NB4 (cell line): ENCODE measurements around the gene SH3GL3.

ENCODE experiments used
- DNase-seq: peaks from one replicate; pipeline ENCODE4 v3.0.0; 2010; ENCODE audit warnings: low read depth
- H3K4me3 ChIP-seq: one replicate; pipeline ENCODE4 v1.5.1; 2011; ENCODE audit warnings: mild to moderate bottlenecking, low read depth, low read length, moderate library complexity
- CTCF ChIP-seq: IDR thresholded peaks from one replicate; pipeline ENCODE4 v1.5.1; 2012; ENCODE audit warnings: low read depth, low read length
- MAX ChIP-seq: IDR thresholded peaks from 2 replicates; pipeline ENCODE4 v1.6.1; 2011; ENCODE audit warnings: low read depth, low read length
- MYC ChIP-seq: IDR thresholded peaks from 2 replicates; pipeline ENCODE4 v1.6.1; 2011; ENCODE audit warnings: low read depth, low read length
- POLR2A ChIP-seq: IDR thresholded peaks from 2 replicates; pipeline ENCODE4 v1.6.1; 2011; ENCODE audit warnings: mild to moderate bottlenecking; ENCODE audit not compliant: insufficient read length; ENCODE audit errors: extremely low read depth

Gene SH3GL3

DNA sequence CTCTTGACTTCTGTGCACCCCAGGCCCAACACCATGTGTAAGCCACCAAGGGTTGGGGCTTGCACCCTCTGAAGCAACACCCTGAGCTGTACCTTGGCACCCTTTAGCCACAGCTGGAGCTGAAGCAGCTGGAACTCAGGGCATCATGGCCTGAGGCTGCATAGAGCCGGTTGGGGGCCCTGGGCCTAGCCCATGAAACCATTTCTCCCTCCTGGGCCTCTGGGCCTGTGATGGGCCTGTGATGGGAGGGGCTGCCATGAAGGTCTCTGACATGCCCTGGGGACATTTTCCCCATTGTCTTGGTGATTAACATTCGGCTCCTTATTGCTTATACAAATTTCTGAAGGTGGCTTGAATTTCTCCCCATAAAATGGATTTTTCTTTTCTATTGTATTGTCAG is 184.4 kb downstream of the SH3GL3 start:
- no peak overlapping the region for H3K4me3 ChIP-seq
- DNase-seq = no peak
- TF ChIP-seq CTCF = no peak
- no peak for TF ChIP-seq MYC
- no peak for TF ChIP-seq MAX

GRCh38 chr15:83643201-83643600 is 196.1 kb downstream of the SH3GL3 start:
- no peak for DNase-seq
- H3K4me3 ChIP-seq = no peak overlapping the region
- TF ChIP-seq MAX = no peak
- TF ChIP-seq MYC = no peak
- no peak for TF ChIP-seq CTCF
- no peak for TF ChIP-seq POLR2A

DNA sequence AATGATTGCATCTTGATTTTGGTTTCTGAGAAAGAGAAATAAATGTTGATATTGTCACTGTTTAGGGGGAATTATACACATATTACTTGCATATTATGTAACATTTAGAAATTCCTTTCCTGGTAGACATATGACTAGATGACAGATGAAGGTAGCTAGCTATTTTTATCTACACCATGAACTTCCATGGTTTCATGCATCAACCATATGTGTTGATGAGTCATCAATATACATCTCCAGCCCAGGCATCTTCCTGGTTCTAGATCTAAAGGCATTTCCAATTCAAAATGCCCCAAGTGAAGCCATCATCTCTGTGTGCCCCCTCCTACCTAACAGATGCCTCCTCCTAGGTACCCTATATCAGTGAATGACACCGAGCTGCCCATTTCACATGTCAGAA is 197.3 kb downstream of the SH3GL3 start:
- no peak for DNase-seq
- H3K4me3 ChIP-seq = no peak overlapping the region
- no peak for TF ChIP-seq CTCF
- TF ChIP-seq POLR2A = no peak
- no peak for TF ChIP-seq MAX
- TF ChIP-seq MYC = no peak

DNA sequence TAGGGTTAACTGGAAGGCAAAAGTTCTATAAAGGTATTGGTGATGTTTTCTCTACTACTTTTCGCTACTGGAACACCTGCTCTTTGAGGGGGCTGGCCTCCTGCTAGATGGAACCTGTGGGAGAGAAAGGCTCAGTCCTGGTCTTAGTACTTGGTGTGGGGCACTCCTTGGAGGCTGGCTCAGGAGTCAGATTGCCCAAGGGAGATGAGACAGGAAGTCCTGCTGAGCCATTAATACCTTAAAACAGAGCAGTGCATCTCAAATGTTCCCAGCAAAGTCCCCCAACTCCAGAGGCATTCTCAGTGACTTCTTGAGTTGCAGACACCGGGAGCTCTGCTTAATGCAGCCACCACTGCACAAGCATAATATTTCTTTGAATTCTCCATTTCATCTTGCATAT is 203.7 kb downstream of the SH3GL3 start:
- no peak overlapping the region for H3K4me3 ChIP-seq
- DNase-seq = no peak

GRCh38 chr15:83651541-83651940 is 204.4 kb downstream of the SH3GL3 start:
- H3K4me3 ChIP-seq = no peak overlapping the region
- DNase-seq = no peak
- TF ChIP-seq CTCF (no peak), POLR2A (no peak), MYC (no peak), MAX (no peak)

More for the DNA sequence above, 203.7 kb downstream of the SH3GL3 start:
- TF ChIP-seq CTCF (no peak), MAX (no peak), MYC (no peak), POLR2A (no peak)

DNA sequence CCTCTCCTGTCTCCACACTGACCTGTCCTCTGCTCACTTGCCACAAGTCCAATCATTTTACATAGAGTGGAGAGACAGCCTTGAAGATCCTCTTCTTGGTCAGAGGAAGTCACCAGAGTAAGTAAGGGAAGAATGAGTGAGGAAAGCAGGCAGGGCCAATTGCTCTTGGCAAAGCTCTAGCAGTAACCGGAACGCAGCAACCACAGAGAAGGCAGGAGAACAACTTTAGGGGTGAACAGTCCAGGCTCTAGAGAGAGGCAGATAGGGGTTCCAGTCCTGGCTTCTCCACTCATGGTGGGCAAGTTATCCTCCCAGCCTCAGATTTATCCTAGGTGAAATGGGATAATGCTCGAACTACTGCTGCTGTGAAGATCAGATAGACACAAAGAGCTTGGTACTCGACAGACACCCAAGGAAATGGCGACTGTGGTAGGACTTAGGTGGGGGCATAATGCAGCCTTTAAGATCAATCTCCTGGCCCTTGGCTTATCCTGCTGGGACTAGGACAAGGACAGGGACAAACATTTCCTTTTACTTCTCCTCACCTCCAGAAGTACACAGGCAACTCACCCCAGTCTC is 205.6 kb downstream of the SH3GL3 start:
- TF ChIP-seq POLR2A (no peak), MYC (no peak), MAX (no peak), CTCF (no peak)
- H3K4me3 ChIP-seq = no peak overlapping the region
- DNase-seq = no peak
